Left lobe of liver (tissue), 2 donors: ENCODE results near the gene POLA1. TPM values are rescaled to one million over a fixed set of nuclear protein-coding genes. Genes with fewer than 3 reads are reported as not detected.
"Not testable (repeated sequence)": the region's sequence is repeated elsewhere in the genome, so short reads cannot be mapped to it uniquely, and the experiment has no call there.

Experiments used
- ATAC-seq: fragments of 200-7000 bp; cut with Tn5 transposase; one replicate; pipeline ENCODE4 v1.9.1; 2020; ENCODE audit warnings: mild to moderate bottlenecking, moderate library complexity
- DNase-seq: peaks from one replicate; pipeline ENCODE4 v3.0.0-alpha.2; 2020; ENCODE audit warnings: low spot score
- total RNA-seq: library from RNA; stranded (reverse); gene quantifications from one replicate; pipeline ENCODE4 v1.2.1, GENCODE V29; 2021
- donor health status: DM: no; HTN: no; CAD: no; lungs with moderate emphysema.
- donor health status: DM: no; HTN: yes; CAD: no.

Gene POLA1
- total RNA-seq, 1 donor from 2014 or later: 3.0 TPM

GRCh38 chrX:24862343-24862742 lies 168.6 kb downstream of the POLA1 start:
- ATAC-seq (no peak), DNase-seq (no peak)

GRCh38 chrX:24863779-24864178 lies 170.1 kb downstream of the POLA1 start:
- not testable (repeated sequence) for ATAC-seq, DNase-seq

GRCh38 chrX:24870143-24870542 lies 176.4 kb downstream of the POLA1 start:
- no peak for ATAC-seq

GRCh38 chrX:24874604-24875247 lies 181.0 kb downstream of the POLA1 start:
- no peak for DNase-seq
- no peak for ATAC-seq

More at GRCh38 chrX:24870143-24870542, 176.4 kb downstream of the POLA1 start:
- DNase-seq: no peak

GRCh38 chrX:24876530-24877287 lies 183.0 kb downstream of the POLA1 start:
- ATAC-seq: no peak

GRCh38 chrX:24877288-24877664 lies 183.6 kb downstream of the POLA1 start:
- ATAC-seq: no peak
- no peak for DNase-seq

More at GRCh38 chrX:24876530-24877287, 183.0 kb downstream of the POLA1 start:
- DNase-seq: no peak

- no peak for ATAC-seq
- DNase-seq: no peak
Measured at GRCh38 chrX:24877854-24878650, 184.3 kb downstream of the POLA1 start.

GRCh38 chrX:24879679-24880078 lies 186.0 kb downstream of the POLA1 start:
- ATAC-seq: no peak
- no peak for DNase-seq

- ATAC-seq (no peak), DNase-seq (no peak)
Measured at GRCh38 chrX:24886916-24887315, 193.2 kb downstream of the POLA1 start.

- DNase-seq (no peak), ATAC-seq (no peak)
Measured at GRCh38 chrX:24890677-24891076, 197.0 kb downstream of the POLA1 start.

GRCh38 chrX:24899391-24899790 lies 205.7 kb downstream of the POLA1 start:
- DNase-seq: no peak

GRCh38 chrX:24900234-24900633 lies 206.5 kb downstream of the POLA1 start:
- ATAC-seq: no peak

More at GRCh38 chrX:24899391-24899790, 205.7 kb downstream of the POLA1 start:
- no peak for ATAC-seq

GRCh38 chrX:24902806-24903205 lies 209.1 kb downstream of the POLA1 start:
- DNase-seq: no peak
- ATAC-seq: no peak

More at GRCh38 chrX:24900234-24900633, 206.5 kb downstream of the POLA1 start:
- no peak for DNase-seq

- ATAC-seq (no peak), DNase-seq (no peak)
Measured at GRCh38 chrX:24918715-24919114, 225.0 kb downstream of the POLA1 start.

- DNase-seq (no peak), ATAC-seq (no peak)
Measured at GRCh38 chrX:24920769-24921168, 227.1 kb downstream of the POLA1 start.

GRCh38 chrX:24925430-24925829 lies 231.7 kb downstream of the POLA1 start:
- ATAC-seq: no peak
- no peak for DNase-seq

- no peak for DNase-seq
- ATAC-seq: no peak
Measured at GRCh38 chrX:24927372-24927771, 233.7 kb downstream of the POLA1 start.

- ATAC-seq (no peak), DNase-seq (no peak)
Measured at GRCh38 chrX:24928114-24928513, 234.4 kb downstream of the POLA1 start.

- no peak for ATAC-seq
- DNase-seq: no peak
Measured at GRCh38 chrX:24934279-24934678, 240.6 kb downstream of the POLA1 start.

GRCh38 chrX:24945009-24945408 lies 251.3 kb downstream of the POLA1 start:
- ATAC-seq: no peak
- DNase-seq: no peak

GRCh38 chrX:24946369-24946768 lies 252.7 kb downstream of the POLA1 start:
- ATAC-seq (no peak), DNase-seq (no peak)

GRCh38 chrX:24954732-24955131 lies 261.0 kb downstream of the POLA1 start:
- ATAC-seq (no peak), DNase-seq (no peak)
